Effector memory CD4-positive, alpha-beta T cell (primary cell): ENCODE data around the gene OTUD3.
"Not testable (repeated sequence)": the region's sequence is repeated elsewhere in the genome, so short reads cannot be mapped to it uniquely, and the experiment has no call there.

Experiments
- DNase-seq, 3 donors: peaks; one replicate each; pipeline ENCODE4 v3.0.0-alpha.2; 2020
- H3K27ac ChIP-seq: 2 replicates; pipeline ENCODE4 v1.7.0; 2013; ENCODE audit warnings: mild to moderate bottlenecking, low read length, moderate library complexity; ENCODE audit not compliant: insufficient read depth, poor library complexity, severe bottlenecking
- H3K27me3 ChIP-seq: replicated peaks from 2 replicates; pipeline ENCODE4 v1.7.0; 2013; ENCODE audit warnings: mild to moderate bottlenecking, low read length; ENCODE audit not compliant: insufficient read depth, control insufficient read depth, poor library complexity, severe bottlenecking
- H3K36me3 ChIP-seq: 2 replicates; pipeline ENCODE4 v1.7.0; 2013; ENCODE audit warnings: mild to moderate bottlenecking, low read length, moderate library complexity; ENCODE audit not compliant: control insufficient read depth, insufficient read depth
- H3K4me1 ChIP-seq: 2 replicates; pipeline ENCODE4 v1.7.0; 2013; ENCODE audit warnings: low read length, mild to moderate bottlenecking; ENCODE audit not compliant: control insufficient read depth, insufficient read depth, poor library complexity, severe bottlenecking
- H3K4me3 ChIP-seq: 2 replicates; pipeline ENCODE4 v1.7.0; 2013; ENCODE audit warnings: low read length, low read depth, mild to moderate bottlenecking; ENCODE audit not compliant: insufficient read depth, poor library complexity, severe bottlenecking
- H3K9me3 ChIP-seq: 2 replicates; pipeline ENCODE4 v1.7.0; 2013; ENCODE audit warnings: mild to moderate bottlenecking, low read length, moderate library complexity; ENCODE audit not compliant: control insufficient read depth

The OTUD3 gene

DNA sequence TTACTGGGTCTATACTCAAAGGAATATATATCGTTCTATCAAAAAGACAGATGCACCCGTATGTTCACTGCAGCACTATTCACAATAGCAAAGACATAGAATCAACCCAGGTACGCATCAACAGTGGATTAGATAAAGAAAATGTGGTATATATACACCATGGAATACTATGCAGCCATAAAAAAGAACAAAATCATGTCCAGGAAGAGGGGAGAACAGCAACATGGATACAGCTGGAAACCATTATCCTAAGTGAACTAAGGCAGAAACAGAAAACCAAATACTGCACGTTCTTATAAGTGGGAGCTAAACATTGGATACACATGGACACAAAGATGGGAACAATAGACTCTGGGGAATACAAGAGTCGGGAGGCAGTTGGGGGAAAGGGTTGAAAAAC, 1.4 kb upstream of the OTUD3 start:
- H3K27me3 ChIP-seq, DNase-seq, H3K4me3 ChIP-seq, H3K9me3 ChIP-seq, H3K36me3 ChIP-seq, H3K27ac ChIP-seq: not testable (repeated sequence)
- H3K4me1 ChIP-seq: peaks cover 10% of the 10 kb centered on the region

DNA sequence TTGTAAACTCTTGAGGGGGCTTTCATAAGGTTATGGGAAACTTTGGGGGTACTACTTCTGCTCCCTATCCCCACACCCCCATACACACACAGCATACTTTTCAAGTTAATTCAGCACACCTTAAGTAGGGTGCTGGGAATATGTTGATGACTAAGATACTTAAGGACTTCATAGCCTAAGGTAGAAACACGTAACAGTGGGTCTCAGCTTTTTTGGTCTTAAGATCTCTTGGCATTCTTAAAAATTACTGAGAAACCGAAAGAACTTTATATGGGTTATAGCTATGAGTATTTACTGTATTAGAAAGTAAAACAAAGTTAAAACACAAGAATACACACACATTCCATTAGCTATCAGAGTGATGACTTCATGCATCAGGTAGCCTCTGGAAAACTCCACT, 2.1 kb downstream of the OTUD3 start:
- no peak overlapping the region for H3K27ac ChIP-seq
- no peak overlapping the region for H3K4me3 ChIP-seq
- no peaks in the 10 kb centered on the region for H3K9me3 ChIP-seq
- H3K36me3 ChIP-seq: peaks cover 3% of the 10 kb centered on the region
- H3K27me3 ChIP-seq: no peaks in the 10 kb centered on the region
- peaks cover 10% of the 10 kb centered on the region for H3K4me1 ChIP-seq
- no peak for DNase-seq

DNA sequence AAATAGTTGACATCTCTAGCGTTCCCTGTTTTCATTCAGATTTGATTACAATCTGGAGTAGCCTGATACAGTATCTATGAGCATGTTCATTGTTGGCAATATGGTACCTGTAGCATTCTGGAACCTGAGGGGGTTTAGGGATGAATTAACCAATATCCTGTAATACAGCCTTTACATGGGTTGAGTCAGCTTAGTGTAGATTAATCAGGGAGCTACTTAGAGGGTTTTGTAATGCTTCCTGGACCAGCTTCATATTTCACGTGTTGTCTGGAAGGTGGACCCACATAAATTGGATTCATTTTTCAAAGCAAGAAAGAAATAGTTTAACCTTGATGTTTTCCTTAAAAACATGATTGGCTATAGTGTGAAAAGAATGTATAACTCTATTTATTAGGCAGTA, 3.6 kb downstream of the OTUD3 start:
- Histone ChIP-seq H3K9me3 (no peaks in the 10 kb centered on the region), H3K4me3 (no peak overlapping the region), H3K36me3 (peaks cover 3% of the 10 kb centered on the region), H3K27me3 (no peaks in the 10 kb centered on the region), H3K27ac (no peak overlapping the region), H3K4me1 (peaks cover 10% of the 10 kb centered on the region)
- DNase-seq: no peak

DNA sequence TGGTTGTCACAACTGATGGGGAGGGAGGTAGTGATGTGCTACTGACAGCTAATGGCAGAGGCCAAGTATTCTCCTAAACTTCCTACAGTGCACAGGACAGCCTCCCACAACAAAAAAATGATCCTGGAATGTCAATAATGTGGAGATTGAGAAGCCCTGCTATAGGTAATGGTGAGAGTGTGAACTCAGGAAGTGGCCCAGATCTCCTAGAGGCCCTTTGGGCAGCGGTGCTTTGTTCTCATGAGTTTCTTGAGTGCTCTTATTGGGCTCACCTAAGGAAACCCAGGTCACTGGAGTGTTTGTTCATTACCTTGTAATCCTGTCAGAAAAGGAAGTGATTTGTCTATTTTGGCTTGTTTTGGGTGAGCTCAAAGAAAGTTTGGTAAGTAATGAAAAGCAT, 5.9 kb downstream of the OTUD3 start:
- H3K27me3 ChIP-seq: no peaks in the 10 kb centered on the region
- no peak overlapping the region for H3K27ac ChIP-seq
- no peak for DNase-seq
- peaks cover 8% of the 10 kb centered on the region for H3K4me1 ChIP-seq
- no peaks in the 10 kb centered on the region for H3K9me3 ChIP-seq
- peaks cover 18% of the 10 kb centered on the region for H3K36me3 ChIP-seq
- no peak overlapping the region for H3K4me3 ChIP-seq

DNA sequence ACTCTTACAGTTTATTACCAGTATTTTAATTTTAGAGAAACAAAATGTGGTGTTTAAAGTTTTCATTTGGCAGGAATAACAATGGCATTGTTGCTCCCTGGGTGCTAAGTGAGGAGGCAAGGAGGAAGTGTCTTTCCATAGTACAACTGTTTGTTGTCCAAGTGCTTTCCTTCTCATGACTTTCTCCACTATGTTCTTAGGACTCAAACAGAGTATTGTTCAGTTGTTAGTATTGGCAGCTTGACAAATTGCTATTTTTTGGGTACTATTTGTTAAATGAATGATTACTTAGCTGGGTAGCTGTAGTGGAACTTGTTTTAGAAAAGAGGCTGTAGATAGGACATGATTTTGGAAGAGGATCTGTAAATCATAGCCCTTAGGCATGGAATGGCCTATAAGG, 7.5 kb downstream of the OTUD3 start:
- Histone ChIP-seq H3K27me3 (no peaks in the 10 kb centered on the region), H3K4me1 (no peaks in the 10 kb centered on the region), H3K27ac (no peak overlapping the region), H3K36me3 (peaks cover 33% of the 10 kb centered on the region), H3K4me3 (no peak overlapping the region), H3K9me3 (no peaks in the 10 kb centered on the region)
- no peak for DNase-seq

DNA sequence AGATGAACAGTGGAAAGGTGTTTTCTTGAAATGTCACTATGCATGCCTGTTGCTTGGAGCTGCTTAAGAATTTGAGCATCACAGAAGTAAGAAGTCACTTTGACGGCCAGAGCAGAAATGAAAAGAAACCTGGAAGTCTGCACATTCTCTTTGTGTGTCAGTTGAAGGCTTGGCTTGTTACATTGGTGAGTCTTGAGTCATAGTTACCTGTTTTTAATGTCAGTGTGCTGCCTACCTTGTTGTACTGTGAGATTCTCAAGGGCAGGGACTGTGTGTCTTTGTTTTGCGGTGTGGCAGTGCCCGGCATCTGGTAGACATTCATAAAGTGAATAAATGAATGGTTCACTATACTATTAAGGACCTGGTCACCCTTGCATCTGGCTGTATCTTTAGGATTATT, 9.9 kb downstream of the OTUD3 start:
- H3K27ac ChIP-seq: no peak overlapping the region
- H3K4me1 ChIP-seq: no peaks in the 10 kb centered on the region
- H3K4me3 ChIP-seq: no peak overlapping the region
- no peaks in the 10 kb centered on the region for H3K9me3 ChIP-seq
- peaks cover 42% of the 10 kb centered on the region for H3K36me3 ChIP-seq
- no peak for DNase-seq
- no peaks in the 10 kb centered on the region for H3K27me3 ChIP-seq

DNA sequence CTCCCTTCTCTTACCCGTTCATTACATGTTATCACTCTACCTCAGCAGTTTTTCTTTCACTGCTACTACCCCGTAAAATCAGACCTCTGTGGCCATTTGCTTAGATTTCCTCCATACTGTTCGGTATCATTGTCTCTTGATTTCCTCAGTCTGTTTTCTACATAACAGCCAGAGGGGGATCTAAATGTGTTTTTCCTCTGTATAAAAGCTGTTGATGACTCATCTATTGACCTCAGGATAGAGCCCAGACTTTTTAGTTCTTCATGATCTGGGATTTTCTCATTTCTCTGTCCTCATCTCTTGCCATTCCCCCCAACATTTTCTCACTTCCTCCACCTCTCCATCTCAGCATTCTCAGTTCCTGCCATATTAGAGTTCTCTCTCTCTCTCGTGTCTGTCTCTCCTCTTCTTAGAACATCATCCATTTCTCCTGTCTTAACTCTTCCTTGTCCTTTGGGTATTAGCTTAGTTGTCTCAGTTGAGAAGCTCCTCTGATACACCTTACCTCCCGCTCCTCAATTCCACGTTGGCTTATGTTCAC, 10.5 kb downstream of the OTUD3 start:
- no peak for DNase-seq
- Histone ChIP-seq H3K9me3 (no peaks in the 10 kb centered on the region), H3K4me1 (no peaks in the 10 kb centered on the region), H3K27me3 (no peaks in the 10 kb centered on the region), H3K27ac (no peak overlapping the region), H3K4me3 (no peak overlapping the region), H3K36me3 (peaks cover 44% of the 10 kb centered on the region)

DNA sequence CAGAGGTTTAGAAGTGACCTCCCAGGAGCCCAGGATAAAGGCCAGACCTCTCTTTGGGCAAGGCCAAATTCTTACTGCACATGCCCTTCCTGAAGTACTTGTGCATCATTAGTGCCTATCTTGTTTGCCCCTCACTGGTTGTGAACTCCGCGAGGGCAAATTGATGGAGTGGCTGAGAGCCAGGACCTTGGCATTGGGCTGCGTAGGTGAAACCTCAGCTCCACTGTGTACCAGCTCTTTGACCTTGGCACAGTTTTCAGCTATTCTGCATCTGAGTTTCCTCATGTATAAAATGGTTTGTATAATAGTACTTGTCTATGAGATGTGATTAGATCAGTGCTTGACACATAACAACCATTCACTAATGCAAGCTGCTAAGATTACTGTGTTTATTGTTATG, 11.5 kb downstream of the OTUD3 start:
- Histone ChIP-seq H3K36me3 (peaks cover 47% of the 10 kb centered on the region), H3K4me1 (no peaks in the 10 kb centered on the region), H3K9me3 (no peaks in the 10 kb centered on the region), H3K27ac (no peak overlapping the region), H3K27me3 (no peaks in the 10 kb centered on the region), H3K4me3 (no peak overlapping the region)
- no peak for DNase-seq

DNA sequence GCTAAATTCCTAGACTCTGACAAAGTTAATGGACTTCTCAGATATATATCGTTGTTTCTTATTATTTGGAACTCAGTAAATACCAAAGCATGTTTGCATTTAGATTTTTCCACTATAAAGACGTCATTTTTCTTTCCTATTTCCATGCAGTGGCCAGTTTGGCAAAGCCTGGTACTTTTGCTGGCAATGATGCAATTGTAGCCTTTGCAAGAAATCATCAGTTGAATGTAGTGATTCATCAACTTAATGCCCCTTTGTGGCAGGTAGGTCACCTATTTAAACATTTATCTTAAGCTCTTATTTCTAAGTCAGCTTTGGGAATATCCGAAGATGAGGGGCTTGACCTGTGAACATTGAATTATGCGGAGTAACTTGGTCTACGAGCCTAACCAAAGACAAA, 12.0 kb downstream of the OTUD3 start:
- Histone ChIP-seq H3K4me3 (no peak overlapping the region), H3K36me3 (peaks cover 53% of the 10 kb centered on the region), H3K4me1 (no peaks in the 10 kb centered on the region), H3K27me3 (no peaks in the 10 kb centered on the region), H3K27ac (no peak overlapping the region), H3K9me3 (no peaks in the 10 kb centered on the region)
- DNase-seq: no peak

DNA sequence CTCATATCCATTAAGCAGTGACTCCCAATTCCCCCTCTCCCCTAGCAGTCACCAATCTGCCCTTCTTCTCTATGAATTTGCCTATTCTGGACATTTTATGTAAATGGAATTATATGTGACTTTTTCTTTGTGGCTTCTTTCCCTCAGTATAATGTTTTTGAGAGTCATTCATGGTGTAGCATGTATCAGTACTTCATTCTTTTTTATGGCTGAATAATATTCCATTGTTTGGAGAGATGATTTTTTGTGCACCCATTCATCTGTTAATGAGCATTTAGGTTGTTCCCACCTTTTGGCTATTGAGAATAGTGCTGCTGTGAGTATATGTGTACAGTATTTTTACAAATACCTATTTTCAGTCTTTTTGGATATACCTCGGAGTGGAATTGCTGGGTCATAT, 19.5 kb downstream of the OTUD3 start:
- H3K36me3 ChIP-seq: peaks cover 58% of the 10 kb centered on the region
- no peaks in the 10 kb centered on the region for H3K4me1 ChIP-seq
- H3K4me3 ChIP-seq: no peak overlapping the region
- H3K27ac ChIP-seq: no peak overlapping the region
- no peaks in the 10 kb centered on the region for H3K9me3 ChIP-seq
- no peaks in the 10 kb centered on the region for H3K27me3 ChIP-seq
- DNase-seq: no peak

DNA sequence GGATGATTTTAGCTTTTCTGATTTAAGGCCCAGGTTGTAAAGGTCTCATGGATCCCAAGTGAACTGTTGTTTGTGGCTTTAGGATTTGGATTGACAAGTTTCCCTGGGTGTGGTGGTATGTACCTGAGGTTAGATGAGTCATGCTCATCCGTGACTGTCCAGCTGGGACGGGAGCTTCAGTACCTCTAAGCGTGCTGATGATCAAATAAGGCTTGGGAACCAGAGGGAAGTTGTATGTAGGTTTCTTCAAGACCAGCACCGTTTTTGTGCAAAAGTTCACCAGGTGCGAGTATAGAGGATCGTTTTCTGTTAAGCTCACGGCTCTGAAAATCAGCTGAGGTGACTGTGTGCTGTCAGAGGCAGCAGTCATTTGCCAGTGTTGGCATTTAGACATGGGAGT, 21.4 kb downstream of the OTUD3 start:
- H3K27me3 ChIP-seq: no peaks in the 10 kb centered on the region
- DNase-seq: no peak
- no peaks in the 10 kb centered on the region for H3K4me1 ChIP-seq
- no peak overlapping the region for H3K4me3 ChIP-seq
- peaks cover 69% of the 10 kb centered on the region for H3K36me3 ChIP-seq
- no peaks in the 10 kb centered on the region for H3K9me3 ChIP-seq
- no peak overlapping the region for H3K27ac ChIP-seq
